Gastroesophageal sphincter (tissue), 4 donors: ENCODE measurements around the gene PRKG1. TPM values are rescaled to one million over a fixed set of nuclear protein-coding genes. Genes with fewer than 3 reads are reported as not detected.

Source experiments
- ATAC-seq: fragments of 150-250 bp; one replicate; pipeline ENCODE4 v1.9.1; 2016; ENCODE audit warnings: mild to moderate bottlenecking, moderate library complexity
- H3K27ac ChIP-seq, 4 donors: fragments of 200-600 bp; sonication (generic) in 3 of 4; 1 replicate in 3 of 4; 2 replicates in 1 of 4; pipeline ENCODE4 v1.5.1; 2016 to 2019
- H3K27me3 ChIP-seq: fragments of 200-600 bp; sonication (generic); one replicate; pipeline ENCODE4 v1.5.1; 2019
- H3K36me3 ChIP-seq, 2 donors: fragments of 200-600 bp; sonication (generic); one replicate each; pipeline ENCODE4 v1.5.1; 2019; ENCODE audit warnings: control low read depth in 1 of 2
- H3K4me1 ChIP-seq, 3 donors: fragments of 200-600 bp; sonication (generic); 1 replicate in 2 of 3; 2 replicates in 1 of 3; pipeline ENCODE4 v1.5.1; 2016 to 2019; ENCODE audit warnings: control low read depth in 2 of 3
- H3K4me3 ChIP-seq, 2 donors: fragments of 200-600 bp; sonication (generic); one replicate each; pipeline ENCODE4 v1.5.1; 2019; ENCODE audit warnings: mild to moderate bottlenecking in 1 of 2, moderate library complexity in 1 of 2
- H3K9me3 ChIP-seq, 3 donors: fragments of 200-600 bp; sonication (generic); one replicate each; pipeline ENCODE4 v1.5.1; 2017 to 2019; ENCODE audit warnings: control low read depth in 2 of 3
- CTCF ChIP-seq, 4 experiments: fragments of 200-600 bp in 2 of 4; fragments of 450-650 bp in 2 of 4; sonication (generic) in 1 of 4; IDR thresholded peaks; one replicate each; pipeline ENCODE4 v1.5.1; 2017 to 2019; ENCODE audit warnings: antibody characterized with exemption in 4 of 4, mild to moderate bottlenecking in 2 of 4, moderate library complexity in 2 of 4
- EP300 ChIP-seq: sonication (generic); formaldehyde crosslinking; IDR thresholded peaks from one replicate; pipeline ENCODE4 v1.6.1; 2017; ENCODE audit warnings: antibody characterized with exemption, mild to moderate bottlenecking
- POLR2A ChIP-seq, 2 donors: fragments of 450-650 bp; IDR thresholded peaks; one replicate each; pipeline ENCODE4 v1.6.1; 2017; ENCODE audit warnings: antibody characterized with exemption in 2 of 2, mild to moderate bottlenecking in 2 of 2, moderate library complexity in 1 of 2
- POLR2AphosphoS5 ChIP-seq: sonication (generic); formaldehyde crosslinking; IDR thresholded peaks from one replicate; pipeline ENCODE4 v1.6.1; 2017; ENCODE audit warnings: antibody characterized with exemption
- WGBS, 2 donors: methylation state at CpG; one replicate each; pipeline ENCODE4 v1.1.5; 2018; ENCODE audit warnings: low coverage in 1 of 2; 5-methylcytosine and 5-hydroxymethylcytosine counted together
- total RNA-seq, 4 donors: library from RNA; depleted of rRNA; stranded (reverse); fragments of >200 nt; gene quantifications; one replicate each; pipeline ENCODE4 v1.1.0, GENCODE V29; 2016

Gene PRKG1
- total RNA-seq, 4 donors from 2014 or later, result 27.5 to 73.2 (median 39.2) TPM

- H3K9me3 ChIP-seq, result no peaks in the 10 kb centered on the region
- no peak overlapping the region for H3K27ac ChIP-seq
- no peaks in the 10 kb centered on the region for H3K36me3 ChIP-seq
- no peak for TF ChIP-seq POLR2A (IDR thresholded peaks at IDR 0.05)
- TF ChIP-seq EP300, result no peak
- TF ChIP-seq POLR2AphosphoS5, result no peak
- no peak for TF ChIP-seq CTCF (IDR thresholded peaks at IDR 0.05)
- 71 to 100% methylated on average over 1 to 2 of the region's 3 CpGs for WGBS, 2 donors
- no peaks in the 10 kb centered on the region for H3K27me3 ChIP-seq
- ATAC-seq, result no peak
- H3K4me3 ChIP-seq, result no peak overlapping the region
- H3K4me1 ChIP-seq, result peaks cover 0 to 13% (median 0%) of the 10 kb centered on the region in 3 donors
Measured at GRCh38 chr10:51862149-51862548, 787.9 kb downstream of the PRKG1 start.

- 62 to 63% methylated on average over 4 of the region's 4 CpGs for WGBS, 2 donors
- H3K9me3 ChIP-seq, result no peaks in the 10 kb centered on the region
- ATAC-seq, result no peak
- no peak overlapping the region for H3K4me3 ChIP-seq
- no peak overlapping the region for H3K27ac ChIP-seq
- H3K36me3 ChIP-seq, result no peaks in the 10 kb centered on the region
- H3K27me3 ChIP-seq, result no peaks in the 10 kb centered on the region
- H3K4me1 ChIP-seq, result no peaks in the 10 kb centered on the region
- TF ChIP-seq POLR2AphosphoS5, result no peak
- no peak for TF ChIP-seq EP300
Measured at GRCh38 chr10:51867956-51868355, 793.7 kb downstream of the PRKG1 start.

- TF ChIP-seq POLR2AphosphoS5, result no peak
- TF ChIP-seq POLR2A (IDR thresholded peaks at IDR 0.05), result no peak
- no peak for TF ChIP-seq CTCF (IDR thresholded peaks at IDR 0.05)
- TF ChIP-seq EP300, result no peak
- Histone ChIP-seq H3K9me3 (no peaks in the 10 kb centered on the region), H3K4me3 (no peak overlapping the region), H3K27ac (no peak overlapping the region), H3K27me3 (no peaks in the 10 kb centered on the region), H3K36me3 (no peaks in the 10 kb centered on the region), H3K4me1 (peaks cover 0 to 19% (median 3%) of the 10 kb centered on the region in 3 donors)
- ATAC-seq, result no peak
- WGBS, 2 donors, result 95 to 100% methylated on average over 1 to 3 of the region's 3 CpGs
Measured at GRCh38 chr10:51874131-51874530, 799.8 kb downstream of the PRKG1 start.

- Histone ChIP-seq H3K4me1 (peaks cover 0 to 19% (median 3%) of the 10 kb centered on the region in 3 donors), H3K9me3 (no peaks in the 10 kb centered on the region), H3K27ac (no peak overlapping the region), H3K4me3 (no peak overlapping the region), H3K36me3 (no peaks in the 10 kb centered on the region), H3K27me3 (no peaks in the 10 kb centered on the region)
- 67 to 75% methylated on average over 5 of the region's 5 CpGs for WGBS, 2 donors
- TF ChIP-seq CTCF (IDR thresholded peaks at IDR 0.05) (no peak), EP300 (no peak), POLR2AphosphoS5 (no peak), POLR2A (IDR thresholded peaks at IDR 0.05) (no peak)
- ATAC-seq, result no peak
Measured at GRCh38 chr10:51875610-51876009, 801.3 kb downstream of the PRKG1 start.

- Histone ChIP-seq H3K4me3 (no peak overlapping the region), H3K36me3 (no peaks in the 10 kb centered on the region), H3K9me3 (no peaks in the 10 kb centered on the region), H3K27ac (peak overlapping the region in 2 of 4 donors; percentile 5 to 46), H3K4me1 (peaks cover 0 to 19% (median 3%) of the 10 kb centered on the region in 3 donors), H3K27me3 (no peaks in the 10 kb centered on the region)
- TF ChIP-seq CTCF (IDR thresholded peaks at IDR 0.05) (no peak), POLR2AphosphoS5 (no peak), POLR2A (IDR thresholded peaks at IDR 0.05) (no peak), EP300 (no peak)
- 51 to 54% methylated on average over 4 of the region's 4 CpGs for WGBS, 2 donors
- no peak for ATAC-seq
Measured at GRCh38 chr10:51876503-51876902, 802.2 kb downstream of the PRKG1 start.
